Caco-2 (cell line): Measurements from ENCODE around the gene APEX2. TPM values are rescaled to one million over a fixed set of nuclear protein-coding genes. Genes with fewer than 3 reads are reported as not detected.

Experiments used
- Bru-seq: library from RNA; stranded (reverse); fragments of 400-500 nt; gene quantifications from one replicate; lab custom pipeline; 2021; lab: Mats Ljungman, UMichigan
- BruChase-seq, 2 experiments: library from RNA; stranded (reverse); fragments of 400-500 nt; gene quantifications; one replicate each; lab custom pipeline; 2021; lab: Mats Ljungman, UMichigan
- BruUV-seq: library from RNA; stranded (reverse); fragments of 400-500 nt; replicated peaks from 2 replicates; lab custom pipeline; 2021; lab: Mats Ljungman, UMichigan
- CTCF ChIA-PET: fragments of 300-600 bp; sonication (Branson Sonifier 250); formaldehyde crosslinking; loops from one replicate; lab custom pipeline; 2022; ENCODE audit warnings: antibody characterized with exemption; lab: Charles Lee
- POLR2A ChIA-PET: fragments of 300-600 bp; sonication (Branson Sonifier 250); formaldehyde crosslinking; loops from one replicate; lab custom pipeline; 2022; ENCODE audit warnings: antibody characterized with exemption; lab: Charles Lee
- DNase-seq, 2 experiments: peaks; one replicate each; pipeline versions ENCODE4 v3.0.0 to v3.0.0-alpha.2; 2020 to 2022
- H3K27me3 ChIP-seq: replicated peaks from 2 replicates; pipeline ENCODE4 v1.6.0; 2011; ENCODE audit warnings: low read length; ENCODE audit not compliant: control insufficient read depth, insufficient read depth
- H3K36me3 ChIP-seq: 2 replicates; pipeline ENCODE4 v1.5.1; 2011; ENCODE audit warnings: low read length; ENCODE audit not compliant: control insufficient read depth, insufficient read depth
- H3K4me1 ChIP-seq: fragments of 250-450 bp; sonication (Bioruptor Pico); 2 replicates; pipeline ENCODE4 v1.5.1; 2020; ENCODE audit warnings: mild to moderate bottlenecking
- H3K4me3 ChIP-seq: 2 replicates; pipeline ENCODE4 v1.5.1; 2011; ENCODE audit warnings: low read depth, mild to moderate bottlenecking, control low read depth, low read length
- H3K9me3 ChIP-seq: fragments of 250-450 bp; sonication (Bioruptor Pico); 2 replicates; pipeline ENCODE4 v1.5.1; 2020; ENCODE audit warnings: mild to moderate bottlenecking, moderate library complexity
- H3K27ac Mint-ChIP-seq: one replicate; pipeline ENCODE4 v1.8.0; 2022; ENCODE audit warnings: mixed read lengths; ENCODE audit not compliant: unreplicated experiment
- H3K27me3 Mint-ChIP-seq: one replicate; pipeline ENCODE4 v1.8.0; 2022; ENCODE audit warnings: mixed read lengths; ENCODE audit not compliant: insufficient read depth, unreplicated experiment
- H3K36me3 Mint-ChIP-seq: one replicate; pipeline ENCODE4 v1.8.0; 2022; ENCODE audit warnings: mild to moderate bottlenecking, mixed read lengths; ENCODE audit not compliant: insufficient read depth, unreplicated experiment
- H3K4me1 Mint-ChIP-seq: one replicate; pipeline ENCODE4 v1.8.0; 2022; ENCODE audit warnings: low read depth, mixed read lengths; ENCODE audit not compliant: unreplicated experiment
- H3K4me3 Mint-ChIP-seq: one replicate; pipeline ENCODE4 v1.8.0; 2022; ENCODE audit warnings: mild to moderate bottlenecking, moderate library complexity, mixed read lengths; ENCODE audit not compliant: unreplicated experiment
- H3K9me3 Mint-ChIP-seq: one replicate; pipeline ENCODE4 v1.8.0; 2022; ENCODE audit warnings: mixed read lengths; ENCODE audit not compliant: unreplicated experiment
- CTCF ChIP-seq, 2 experiments: fragments of 200-600 bp in 1 of 2; IDR thresholded peaks; 1 replicate in 1 of 2; 2 replicates in 1 of 2; pipeline versions ENCODE4 v1.5.1 to v1.8.0; 2011 to 2022; ENCODE audit warnings: antibody characterized with exemption in 1 of 2, control low read depth in 1 of 2, inconsistent platforms in 1 of 2, low read depth in 1 of 2, low read length in 1 of 2, mild to moderate bottlenecking in 1 of 2, moderate library complexity in 1 of 2; ENCODE audit not compliant: insufficient read depth in 1 of 2, severe bottlenecking in 1 of 2, unreplicated experiment in 1 of 2
- intact Hi-C: fragments of 100-400 bp; cut with micrococcal nuclease; formaldehyde crosslinking; loops from one replicate; pipeline ENCODE4 v1.10.0; 2022; ENCODE audit not compliant: unreplicated experiment
- long read RNA-seq: library from polyadenylated mRNA; stranded (forward); transcript quantifications from one replicate; pipeline ENCODE4 v2.0.0, GENCODE V29; 2022
- total RNA-seq: library from RNA; stranded (reverse); gene quantifications from 2 replicates; pipeline ENCODE4 v1.2.3, GENCODE V29; 2022

Gene APEX2
- total RNA-seq (17.0 and 19.6 TPM in 2 replicates), Bru-seq, nascent RNA (percentile 75 among the genes with signal in this experiment), BruChase-seq, experiment 1, labeled RNA remaining after a 2-hour chase (percentile 79 among the genes with signal in this experiment), BruChase-seq, experiment 2, labeled RNA remaining after a 6-hour chase (percentile 74 among the genes with signal in this experiment)
- long read RNA-seq, transcript APEX2-201 (6 exons, 3,245 nt) = major isoform, 41 of 50 reads
- long read RNA-seq, partial matches to known transcripts = 2 of 50 reads
- long read RNA-seq, other reads (novel, unspliced or antisense) = 5 of 50 reads

- no peaks in the 10 kb centered on the region for H3K9me3 Mint-ChIP-seq
- ChIA-PET POLR2A (interaction anchor here (0.5 to 1.5 kb wide), 7 partner anchors 13 to 1469 kb away, joined by 3 to 6 read pairs (median 4); partner anchors contain the start of gene GNL3L), CTCF (interaction anchor here (0.9 to 1.5 kb wide), 2 partner anchors 10 to 360 kb away, joined by 3 to 4 read pairs; no protein-coding TSS in a partner anchor)
- H3K4me1 Mint-ChIP-seq = no peaks in the 10 kb centered on the region
- no peak for TF ChIP-seq CTCF (IDR thresholded peaks at IDR 0.05; ENCODE audit: insufficient read depth in 1 of 2, low read depth in 1 of 2, low read length in 1 of 2, severe bottlenecking in 1 of 2, unreplicated experiment in 1 of 2)
- peaks cover 2% of the 10 kb centered on the region; the same call in 1 of the 2 replicates for H3K36me3 ChIP-seq
- peak within 1 kb of the TSS; percentile 94 for H3K27ac Mint-ChIP-seq
- TSS peak; percentile 78 for BruUV-seq
- H3K4me3 Mint-ChIP-seq = peak within 1 kb of the TSS; percentile 99
- intact Hi-C loops = loop anchor here (10.0 kb wide), 1 partner anchor 115 kb away; no protein-coding TSS in a partner anchor
- H3K36me3 Mint-ChIP-seq = peaks cover 13% of the 10 kb centered on the region
- peak; percentile 84 to 88 for DNase-seq
- no peaks in the 10 kb centered on the region for H3K9me3 ChIP-seq
- no peaks in the 10 kb centered on the region for H3K27me3 Mint-ChIP-seq
- H3K27me3 ChIP-seq = no peaks in the 10 kb centered on the region
- H3K4me1 ChIP-seq = no peaks in the 10 kb centered on the region
- H3K4me3 ChIP-seq = peak within 1 kb of the TSS; percentile 47
These were observed at the start of gene APEX2 for GRCh38 chrX:54999717-55000598. Gene APEX2, plus strand, starts transcription at chrX:55000363. Its CDS starts 60 bp downstream, at chrX:55000423.

- H3K4me3 ChIP-seq = no peak overlapping the region
- BruUV-seq = no TSS peak
- Mint-ChIP-seq H3K27me3 (peaks cover 6% of the 10 kb centered on the region), H3K27ac (no peak overlapping the region), H3K9me3 (no peaks in the 10 kb centered on the region), H3K4me3 (no peak overlapping the region), H3K4me1 (no peaks in the 10 kb centered on the region), H3K36me3 (no peaks in the 10 kb centered on the region)
- H3K9me3 ChIP-seq = no peaks in the 10 kb centered on the region
- H3K27me3 ChIP-seq = no peaks in the 10 kb centered on the region
- CTCF ChIA-PET = no interaction called here
- DNase-seq = no peak
- H3K36me3 ChIP-seq = no peaks in the 10 kb centered on the region
- no peak for TF ChIP-seq CTCF (IDR thresholded peaks at IDR 0.05; ENCODE audit: insufficient read depth in 1 of 2, low read depth in 1 of 2, low read length in 1 of 2, severe bottlenecking in 1 of 2, unreplicated experiment in 1 of 2)
- intact Hi-C loops = no loop called here
- H3K4me1 ChIP-seq = no peaks in the 10 kb centered on the region
- POLR2A ChIA-PET = no interaction called here
These were observed 49.3 kb upstream of the APEX2 start for GRCh38 chrX:54950730-54951375.

GRCh38 chrX:54961750-54962149 lies 38.4 kb upstream of the APEX2 start:
- Mint-ChIP-seq H3K27ac (no peak overlapping the region), H3K4me3 (no peak overlapping the region), H3K27me3 (peaks cover 9% of the 10 kb centered on the region), H3K9me3 (no peaks in the 10 kb centered on the region), H3K36me3 (no peaks in the 10 kb centered on the region), H3K4me1 (no peaks in the 10 kb centered on the region)
- ChIA-PET CTCF (no interaction called here), POLR2A (no interaction called here)
- H3K4me3 ChIP-seq = no peak overlapping the region
- no peak for TF ChIP-seq CTCF (IDR thresholded peaks at IDR 0.05; ENCODE audit: insufficient read depth in 1 of 2, low read depth in 1 of 2, low read length in 1 of 2, severe bottlenecking in 1 of 2, unreplicated experiment in 1 of 2)
- no peaks in the 10 kb centered on the region for H3K36me3 ChIP-seq
- H3K4me1 ChIP-seq = no peaks in the 10 kb centered on the region
- no peaks in the 10 kb centered on the region for H3K9me3 ChIP-seq
- no TSS peak for BruUV-seq
- no peaks in the 10 kb centered on the region for H3K27me3 ChIP-seq
- no peak for DNase-seq
- intact Hi-C loops = no loop called here
